HepG2 (cell line): Measurements from ENCODE around the gene HPCAL1. TPM values are rescaled to one million over a fixed set of nuclear protein-coding genes. Genes with fewer than 3 reads are reported as not detected.

Experiments
- ATAC-seq: fragments of 200-7000 bp; cut with Tn5 transposase; 3 replicates; pipeline ENCODE4 v1.9.1; 2020; ENCODE audit warnings: mild to moderate bottlenecking, moderate library complexity
- BruUV-seq: library from RNA; stranded (reverse); fragments of 400-500 nt; replicated peaks from 2 replicates; lab custom pipeline; 2021; lab: Mats Ljungman, UMichigan
- CTCF ChIA-PET: fragments of 300-600 bp; formaldehyde crosslinking; extraction: SDS; loops from one replicate; lab custom pipeline; 2021; ENCODE audit warnings: low total read pairs, inconsistent platforms, low intra/inter-chr PET ratio; lab: Yijun Ruan, JAX
- POLR2A ChIA-PET: fragments of 350-600 bp; sonication (Branson Sonifier 250); formaldehyde crosslinking; loops from one replicate; lab custom pipeline; 2020; ENCODE audit warnings: antibody characterized with exemption, inconsistent platforms; lab: Yijun Ruan, JAX
- DNase-seq: peaks from one replicate; pipeline ENCODE4 v3.0.0-alpha.2; 2015; ENCODE audit warnings: low spot score
- FAIRE-seq: peaks from 3 replicates; lab custom pipeline; 2011; peaks lifted over from hg19 to GRCh38; lab: Jason Lieb, UNC
- H2AFZ ChIP-seq: one replicate; pipeline ENCODE4 v1.6.1; 2011; ENCODE audit warnings: low read length, inconsistent platforms
- H3K27ac ChIP-seq: fragments of 300-600 bp; 3 replicates; pipeline ENCODE4 v1.8.0; 2011; ENCODE audit warnings: mixed run types, mild to moderate bottlenecking, mixed read lengths, low read length, inconsistent platforms; ENCODE audit not compliant: insufficient read depth; ENCODE audit errors: extremely low read length
- H3K27me3 ChIP-seq, 2 experiments: fragments of 200-600 bp in 1 of 2; 2 replicates in 1 of 2; 3 replicates in 1 of 2; pipeline versions ENCODE4 v1.6.0 to v1.8.0; 2011; ENCODE audit warnings: low read length in 2 of 2, mild to moderate bottlenecking in 2 of 2, moderate library complexity in 2 of 2, inconsistent platforms in 1 of 2; ENCODE audit not compliant: insufficient read depth in 2 of 2, control insufficient read depth in 1 of 2
- H3K36me3 ChIP-seq, 2 experiments: fragments of 200-600 bp in 1 of 2; replicated peaks in 1 of 2; 2 replicates in 1 of 2; 3 replicates in 1 of 2; pipeline versions ENCODE4 v1.5.1 to v1.8.0; 2011; ENCODE audit warnings: low read length in 2 of 2, inconsistent platforms in 1 of 2; ENCODE audit not compliant: insufficient read depth in 2 of 2, control insufficient read depth in 1 of 2
- H3K4me1 ChIP-seq: 2 replicates; pipeline ENCODE4 v1.5.1; 2012; ENCODE audit warnings: low read length, inconsistent platforms; ENCODE audit not compliant: insufficient read depth
- H3K4me2 ChIP-seq: 2 replicates; pipeline ENCODE4 v1.6.0; 2011; ENCODE audit warnings: low read depth, low read length, inconsistent platforms
- H3K4me3 ChIP-seq, 3 experiments: fragments of 200-600 bp in 1 of 3; sonication (generic), shearing (Covaris generic) in 1 of 3; replicated peaks in 1 of 3; 2 replicates each; pipeline ENCODE4 v1.5.1; 2011 to 2016; ENCODE audit warnings: low read length in 3 of 3, inconsistent platforms in 2 of 3, low read depth in 2 of 3, mild to moderate bottlenecking in 2 of 3, control low read depth in 1 of 3, mixed read lengths in 1 of 3; ENCODE audit not compliant: insufficient read depth in 1 of 3
- H3K79me2 ChIP-seq: one replicate; pipeline ENCODE4 v1.6.1; 2011; ENCODE audit warnings: low read length, inconsistent platforms; ENCODE audit not compliant: insufficient read depth
- H3K9ac ChIP-seq: 2 replicates; pipeline ENCODE4 v1.6.0; 2011; ENCODE audit warnings: mild to moderate bottlenecking, low read depth, low read length, inconsistent platforms; ENCODE audit not compliant: insufficient read depth
- H3K9me3 ChIP-seq: 2 replicates; pipeline ENCODE4 v1.5.1; 2012; ENCODE audit warnings: mild to moderate bottlenecking, low read length
- H4K20me1 ChIP-seq: 2 replicates; pipeline ENCODE4 v1.6.0; 2011; ENCODE audit warnings: inconsistent platforms, mild to moderate bottlenecking, low read length, moderate library complexity; ENCODE audit not compliant: insufficient read depth
- ATF3 ChIP-seq: sonication (generic); formaldehyde crosslinking; IDR thresholded peaks from 2 replicates; pipeline ENCODE4 v1.4.0; 2020; ENCODE audit warnings: missing genetic modification reagents
- PHF8 ChIP-seq: sonication (generic); formaldehyde crosslinking; IDR thresholded peaks from 2 replicates; pipeline ENCODE4 v1.5.0; 2020; ENCODE audit warnings: missing genetic modification reagents
- RNF2 ChIP-seq: fragments of 450-650 bp; conservative IDR thresholded peaks from 2 replicates; pipeline ENCODE4 v1.6.1; 2016; ENCODE audit warnings: low read depth
- USF2 ChIP-seq, 2 experiments: sonication (generic) in 1 of 2; formaldehyde crosslinking in 1 of 2; IDR thresholded peaks; 2 replicates each; pipeline versions ENCODE4 v1.5.1 to v1.6.1; 2011 to 2020; ENCODE audit warnings: borderline replicate concordance in 1 of 2, low read depth in 1 of 2, low read length in 1 of 2, mild to moderate bottlenecking in 1 of 2, missing genetic modification reagents in 1 of 2, moderate library complexity in 1 of 2
- WGBS: methylation state at CpG from one replicate; pipeline ENCODE4 v1.1.6; 2017; ENCODE audit warnings: low lambda C conversion rate; 5-methylcytosine and 5-hydroxymethylcytosine counted together
- in situ Hi-C: cut with HindIII; loops from 2 replicates; pipeline ENCODE4 v1.10.0; 2017; ENCODE audit warnings: low pct_unique_long_range_greater_than_20kb; ENCODE audit not compliant: extremely low pct_ligation_motif_present
- intact Hi-C: fragments of 100-400 bp; cut with micrococcal nuclease; formaldehyde crosslinking; loops from one replicate; pipeline ENCODE4 v1.10.0; 2022; ENCODE audit not compliant: unreplicated experiment
- polyA plus RNA-seq, 8 experiments: library from polyadenylated mRNA; depleted of rRNA in 3 of 8; stranded (reverse) in 7 of 8; unstranded in 1 of 8; fragments of >200 nt; fragmentation: Illumina TruSeq in 4 of 8; extraction: Trizol in 4 of 8; gene quantifications; 2 replicates each; pipeline versions ENCODE4 v1.2.1 to v1.2.3, GENCODE V29; 2011 to 2016; ENCODE audit warnings: low read depth in 4 of 8, missing spikeins in 1 of 8, mixed read lengths in 1 of 8; ENCODE audit not compliant: insufficient read depth in 1 of 8
- total RNA-seq, 5 experiments: library from RNA; depleted of rRNA; stranded (reverse); fragments of >200 nt; fragmentation: Illumina TruSeq; extraction: Trizol; gene quantifications; 2 replicates each; pipeline ENCODE4 v1.2.3, GENCODE V29; 2016; ENCODE audit warnings: low read depth in 1 of 5

HPCAL1 gene
- total and polyA plus RNA-seq, 2 of the 13 experiments (the other 11 are each of a cell fraction or from before 2014, with no cell fraction given), result 29.5 to 29.9 TPM

GRCh38 chr2:10272464-10272863, 30.2 kb upstream of the HPCAL1 start:
- Histone ChIP-seq H3K4me2 (no peak overlapping the region; the same call in 1 of the 2 replicates), H3K36me3 (no peaks in the 10 kb centered on the region), H3K79me2 (no peaks in the 10 kb centered on the region), H3K4me3 (no peak overlapping the region), H3K4me1 (peaks cover 57% of the 10 kb centered on the region), H3K27me3 (peaks cover 11 to 38% of the 10 kb centered on the region in 2 experiments), H2AFZ (no peak overlapping the region), H3K9me3 (no peaks in the 10 kb centered on the region), H3K9ac (no peak overlapping the region), H4K20me1 (no peaks in the 10 kb centered on the region), H3K27ac (no peak overlapping the region)
- POLR2A ChIA-PET, result no interaction called here
- BruUV-seq, result no TSS peak
- no peak for TF ChIP-seq RNF2
- TF ChIP-seq PHF8, result no peak
- TF ChIP-seq USF2 (IDR thresholded peaks at IDR 0.05; ENCODE audit: low read depth, low read length), result no peak
- 0 out of 2 replicates have a peak, but pooled peaks have one; percentile 18 for TF ChIP-seq USF2 (CRISPR knock-in tag; IDR thresholded peaks at IDR 0.05; ENCODE audit: borderline replicate concordance)
- no peak for TF ChIP-seq ATF3 (CRISPR knock-in tag)
- no peak for FAIRE-seq
- in situ Hi-C loops (loop anchor here (5.0 kb wide), 1 partner anchor 135 kb away; no protein-coding TSS in a partner anchor), intact Hi-C loops (loop anchor here (10.0 kb wide), 1 partner anchor 148 kb away; the partner anchor contains the start of gene RRM2)
- CTCF ChIA-PET, result interaction anchor here (1.7 kb wide), 1 partner anchor 163 kb away, joined by 6 read pairs; no protein-coding TSS in a partner anchor
- no peak for ATAC-seq
- 40% methylated on average over 9 of the region's 10 CpGs for WGBS
- no peak for DNase-seq
